Measurements from ENCODE around the gene IMPDH1. TPM values are rescaled to one million over a fixed set of nuclear protein-coding genes. Genes with fewer than 3 reads are reported as not detected.
"Not testable (repeated sequence)": the region's sequence is repeated elsewhere in the genome, so short reads cannot be mapped to it uniquely, and the experiment has no call there.

Gene IMPDH1
- total RNA-seq (2022) (66.4 and 74.0 TPM in 2 replicates), Bru-seq, nascent RNA (percentile 61 among the genes with signal in this experiment), BruChase-seq, experiment 1, labeled RNA remaining after a 6-hour chase (percentile 67 among the genes with signal in this experiment), BruChase-seq, experiment 2, labeled RNA remaining after a 2-hour chase (percentile 53 among the genes with signal in this experiment)
- long read RNA-seq, transcript IMPDH1-214 (13 exons, 2,283 nt): major isoform, 8 of 261 reads
- long read RNA-seq, partial matches to known transcripts: 225 of 261 reads
- long read RNA-seq, other reads (novel, unspliced or antisense): 27 of 261 reads

DNA sequence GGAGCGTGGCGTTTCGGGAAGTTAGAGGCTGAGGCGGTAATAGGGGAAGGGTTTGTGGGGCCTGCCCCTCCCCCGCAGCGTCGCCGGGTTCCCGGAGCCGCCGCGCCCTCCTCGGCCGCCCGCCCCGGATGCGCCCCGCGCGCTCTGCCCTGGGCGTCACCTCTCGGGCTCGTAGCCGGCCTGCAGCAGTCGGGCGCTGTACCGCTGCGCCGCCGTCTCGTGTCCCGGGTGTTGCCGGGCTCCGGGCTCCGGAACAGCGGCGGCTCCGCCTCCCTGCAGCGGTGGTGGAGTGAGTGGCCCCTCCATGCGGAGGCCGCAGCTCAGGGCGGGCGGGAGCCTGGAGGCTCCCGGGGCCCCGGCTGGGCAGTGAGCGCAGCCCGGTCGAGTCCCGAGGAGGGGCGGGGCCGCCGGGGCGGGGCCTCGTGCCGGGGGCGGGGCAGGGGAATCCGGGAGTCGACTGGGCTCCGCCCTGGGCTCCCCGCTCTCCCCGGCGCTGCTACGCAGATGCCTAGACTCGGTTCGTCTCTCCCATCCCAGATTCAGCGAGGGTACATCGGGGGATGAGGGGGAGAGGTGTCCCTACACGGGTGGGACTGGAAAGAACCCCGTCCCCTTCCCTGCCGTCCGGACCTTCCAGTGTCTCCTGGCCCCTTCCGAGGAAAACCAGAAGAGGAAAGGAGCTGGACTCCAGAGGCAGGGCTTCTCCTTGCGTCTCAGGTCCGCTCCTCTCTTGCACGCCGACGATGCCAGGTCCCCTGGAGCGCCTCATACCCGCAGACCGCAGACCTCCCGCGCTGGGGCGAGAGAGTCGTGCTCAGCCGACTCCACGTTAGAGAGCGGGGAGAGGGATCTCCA lies at the start of gene IMPDH1:
IMPDH1 (minus strand) TSS at position 387 of the 855 bp plus-strand sequence; CDS start at position 306, 81 bp downstream.
- TF ChIP-seq, protein P1, sequence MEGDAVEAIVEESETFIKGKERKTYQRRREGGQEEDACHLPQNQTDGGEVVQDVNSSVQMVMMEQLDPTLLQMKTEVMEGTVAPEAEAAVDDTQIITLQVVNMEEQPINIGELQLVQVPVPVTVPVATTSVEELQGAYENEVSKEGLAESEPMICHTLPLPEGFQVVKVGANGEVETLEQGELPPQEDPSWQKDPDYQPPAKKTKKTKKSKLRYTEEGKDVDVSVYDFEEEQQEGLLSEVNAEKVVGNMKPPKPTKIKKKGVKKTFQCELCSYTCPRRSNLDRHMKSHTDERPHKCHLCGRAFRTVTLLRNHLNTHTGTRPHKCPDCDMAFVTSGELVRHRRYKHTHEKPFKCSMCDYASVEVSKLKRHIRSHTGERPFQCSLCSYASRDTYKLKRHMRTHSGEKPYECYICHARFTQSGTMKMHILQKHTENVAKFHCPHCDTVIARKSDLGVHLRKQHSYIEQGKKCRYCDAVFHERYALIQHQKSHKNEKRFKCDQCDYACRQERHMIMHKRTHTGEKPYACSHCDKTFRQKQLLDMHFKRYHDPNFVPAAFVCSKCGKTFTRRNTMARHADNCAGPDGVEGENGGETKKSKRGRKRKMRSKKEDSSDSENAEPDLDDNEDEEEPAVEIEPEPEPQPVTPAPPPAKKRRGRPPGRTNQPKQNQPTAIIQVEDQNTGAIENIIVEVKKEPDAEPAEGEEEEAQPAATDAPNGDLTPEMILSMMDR (IDR thresholded peaks at IDR 0.05; ENCODE audit: unreplicated experiment): no peak
- Mint-ChIP-seq H3K27me3 (ENCODE audit: insufficient read depth, unreplicated experiment) (no peaks in the 10 kb centered on the region), H3K9me3 (ENCODE audit: unreplicated experiment) (no peaks in the 10 kb centered on the region), H3K36me3 (ENCODE audit: insufficient read depth, unreplicated experiment) (no peaks in the 10 kb centered on the region), H3K27ac (ENCODE audit: low read depth, unreplicated experiment) (peak within 1 kb of the TSS; percentile 51), H3K4me3 (ENCODE audit: unreplicated experiment) (peak within 1 kb of the TSS; percentile 86), H3K4me1 (ENCODE audit: insufficient read depth, unreplicated experiment) (peaks cover 5% of the 10 kb centered on the region)
- ChIA-PET POLR2A (interaction anchor here (0.6 to 1.7 kb wide), 9 partner anchors 9 to 1190 kb away, joined by 3 to 9 read pairs (median 3); no protein-coding TSS in a partner anchor), CTCF (interaction anchor here (0.5 to 9.8 kb wide), 6 partner anchors 10 to 64 kb away, joined by 3 to 187 read pairs (median 4); no protein-coding TSS in a partner anchor)
- BruUV-seq (replicated peaks): no TSS peak
- intact Hi-C loops (cut with micrococcal nuclease): no loop called here
- peak; percentile 80 for DNase-seq (ENCODE audit: unreplicated experiment)

DNA sequence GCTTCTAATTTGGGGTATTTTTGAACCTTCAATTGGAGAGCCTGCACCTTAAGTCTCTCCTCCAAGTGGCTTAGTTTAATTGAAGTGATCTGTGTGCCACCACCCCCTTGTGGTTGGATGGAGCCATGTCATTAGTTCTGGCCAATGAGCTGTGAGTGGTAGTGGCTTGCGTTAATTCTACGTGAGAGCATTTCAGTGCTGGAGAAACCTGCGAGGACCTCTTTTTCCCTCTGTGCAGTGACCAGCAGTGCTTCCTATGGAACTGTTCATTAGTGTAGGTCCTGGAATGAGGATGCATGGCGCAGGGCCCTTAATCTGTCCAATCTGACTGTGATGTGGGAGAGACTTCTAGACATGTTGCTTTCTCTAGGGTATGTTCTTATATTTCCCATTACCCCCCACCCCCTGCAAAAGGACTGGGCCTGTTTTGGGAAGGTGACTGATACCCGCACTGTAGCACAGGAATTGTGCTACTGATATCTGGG lies 49.7 kb upstream of the IMPDH1 start:
- DNase-seq (ENCODE audit: unreplicated experiment): peak; percentile 70
- BruUV-seq (replicated peaks): no TSS peak
- Mint-ChIP-seq H3K4me3 (ENCODE audit: unreplicated experiment) (no peak overlapping the region), H3K36me3 (ENCODE audit: insufficient read depth, unreplicated experiment) (peaks cover 10% of the 10 kb centered on the region), H3K27ac (ENCODE audit: low read depth, unreplicated experiment) (peak overlapping the region; percentile 29), H3K27me3 (ENCODE audit: insufficient read depth, unreplicated experiment) (no peaks in the 10 kb centered on the region), H3K9me3 (ENCODE audit: unreplicated experiment) (no peaks in the 10 kb centered on the region), H3K4me1 (ENCODE audit: insufficient read depth, unreplicated experiment) (peaks cover 8% of the 10 kb centered on the region)
- ChIA-PET POLR2A (interaction anchor here (0.6 to 0.9 kb wide), 3 partner anchors 12 to 49 kb away, joined by 3 to 5 read pairs (median 4); no protein-coding TSS in a partner anchor), CTCF (interaction anchor here (0.5 to 4.4 kb wide), 20 partner anchors 9 to 546 kb away, joined by 3 to 269 read pairs (median 6); partner anchors contain the start of gene METTL2B)
- TF ChIP-seq, protein P1 (IDR thresholded peaks at IDR 0.05; ENCODE audit: unreplicated experiment): peak; percentile 62
- intact Hi-C loops (cut with micrococcal nuclease): loop anchor here (1.0 kb wide), 2 partner anchors 32 to 61 kb away; no protein-coding TSS in a partner anchor

DNA sequence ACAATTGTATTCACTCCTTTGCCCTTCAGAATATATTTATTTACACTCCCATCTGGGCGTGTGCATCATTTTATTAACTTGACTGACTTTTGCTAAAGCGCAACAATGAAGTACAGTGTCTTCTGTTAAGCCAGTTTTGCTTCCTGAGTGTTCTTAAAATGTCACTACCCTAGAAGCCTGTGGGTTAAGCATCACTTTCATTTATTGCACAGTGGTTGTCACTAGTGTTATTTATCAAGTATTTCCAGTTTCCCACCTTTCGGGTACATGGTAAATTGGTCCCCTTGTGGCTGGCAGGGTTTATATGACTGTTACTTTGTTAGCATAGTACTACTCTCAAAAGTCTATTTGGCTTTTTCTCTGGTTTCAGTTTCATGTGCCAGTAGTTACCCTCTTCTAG lies 49.2 kb upstream of the IMPDH1 start:
- TF ChIP-seq, protein P1 (IDR thresholded peaks at IDR 0.05; ENCODE audit: unreplicated experiment): no peak

DNA sequence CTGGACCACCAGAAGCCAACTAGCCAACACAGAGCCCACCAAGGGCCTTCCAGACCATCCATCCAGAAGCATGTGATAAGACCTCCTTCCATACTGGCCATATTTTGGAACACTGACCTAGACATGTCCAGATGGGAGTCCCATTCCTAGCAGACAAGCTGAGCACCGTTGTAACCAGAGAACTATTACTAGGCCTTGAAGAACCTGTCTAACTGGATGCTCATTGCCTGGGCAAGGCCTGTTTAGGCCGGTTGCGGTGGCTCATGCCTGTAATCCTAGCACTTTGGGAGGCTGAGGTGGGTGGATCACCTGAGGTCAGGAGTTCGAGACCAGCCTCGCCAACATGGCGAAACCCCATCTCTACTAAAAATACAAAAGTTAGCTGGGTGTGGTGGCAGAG lies 47.6 kb upstream of the IMPDH1 start:
- intact Hi-C loops (cut with micrococcal nuclease); H3K4me3 Mint-ChIP-seq (ENCODE audit: unreplicated experiment); DNase-seq (ENCODE audit: unreplicated experiment); BruUV-seq (replicated peaks); H3K36me3 Mint-ChIP-seq (ENCODE audit: insufficient read depth, unreplicated experiment); H3K9me3 Mint-ChIP-seq (ENCODE audit: unreplicated experiment); H3K27ac Mint-ChIP-seq (ENCODE audit: low read depth, unreplicated experiment); H3K27me3 Mint-ChIP-seq (ENCODE audit: insufficient read depth, unreplicated experiment): not testable (repeated sequence)
- ChIA-PET CTCF (interaction anchor here (0.9 to 2.1 kb wide), 6 partner anchors 22 to 91 kb away, joined by 3 to 35 read pairs (median 4); no protein-coding TSS in a partner anchor), POLR2A (interaction anchor here (0.6 kb wide), 1 partner anchor 30 kb away, joined by 3 read pairs; no protein-coding TSS in a partner anchor)
- peaks cover 13% of the 10 kb centered on the region for H3K4me1 Mint-ChIP-seq (ENCODE audit: insufficient read depth, unreplicated experiment)

More for the DNA sequence above, 49.2 kb upstream of the IMPDH1 start:
- peaks cover 8% of the 10 kb centered on the region for H3K4me1 Mint-ChIP-seq (ENCODE audit: insufficient read depth, unreplicated experiment)
- DNase-seq (ENCODE audit: unreplicated experiment): no peak
- intact Hi-C loops (cut with micrococcal nuclease): loop anchor here (1.0 kb wide), 2 partner anchors 32 to 61 kb away; no protein-coding TSS in a partner anchor
- H3K27ac Mint-ChIP-seq (ENCODE audit: low read depth, unreplicated experiment): no peak overlapping the region
- ChIA-PET POLR2A (interaction anchor here (0.9 kb wide), 1 partner anchor 32 kb away, joined by 5 read pairs; no protein-coding TSS in a partner anchor), CTCF (interaction anchor here (0.8 to 4.4 kb wide), 12 partner anchors 9 to 114 kb away, joined by 3 to 269 read pairs (median 13); no protein-coding TSS in a partner anchor)
- peaks cover 13% of the 10 kb centered on the region for H3K36me3 Mint-ChIP-seq (ENCODE audit: insufficient read depth, unreplicated experiment)
- no TSS peak for BruUV-seq (replicated peaks)
- H3K4me3 Mint-ChIP-seq (ENCODE audit: unreplicated experiment): no peak overlapping the region
- no peaks in the 10 kb centered on the region for H3K9me3 Mint-ChIP-seq (ENCODE audit: unreplicated experiment)
- no peaks in the 10 kb centered on the region for H3K27me3 Mint-ChIP-seq (ENCODE audit: insufficient read depth, unreplicated experiment)
